UCSD-AML1 (cell line): Measurements from ENCODE around the gene ADCY3.

Source experiments
- DNase-seq: peaks from one replicate; lab custom pipeline; 2025; ENCODE audit not compliant: unreplicated experiment; lab: John Stamatoyannopoulos, UW

Gene ADCY3

DNA sequence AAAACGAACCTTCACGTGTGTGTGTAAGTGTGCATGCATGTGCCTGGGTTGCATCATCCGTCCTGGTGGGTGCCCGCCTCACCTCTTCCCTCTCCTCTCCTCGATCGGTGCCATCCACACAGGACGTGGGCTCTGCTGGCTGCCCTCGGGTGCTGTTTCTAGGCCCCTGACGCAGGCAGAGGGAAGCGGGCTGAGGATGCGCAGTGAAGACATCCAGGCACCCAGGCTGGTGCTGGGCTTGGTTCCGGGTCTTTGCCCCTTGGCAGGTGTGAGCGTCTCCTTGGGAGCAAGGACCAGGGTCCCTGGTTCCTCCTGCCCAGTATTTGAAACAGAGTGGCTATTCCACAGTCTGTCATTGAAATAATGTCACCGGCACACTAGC is 6.2 kb upstream of the ADCY3 start:
- DNase-seq, result no peak

DNA sequence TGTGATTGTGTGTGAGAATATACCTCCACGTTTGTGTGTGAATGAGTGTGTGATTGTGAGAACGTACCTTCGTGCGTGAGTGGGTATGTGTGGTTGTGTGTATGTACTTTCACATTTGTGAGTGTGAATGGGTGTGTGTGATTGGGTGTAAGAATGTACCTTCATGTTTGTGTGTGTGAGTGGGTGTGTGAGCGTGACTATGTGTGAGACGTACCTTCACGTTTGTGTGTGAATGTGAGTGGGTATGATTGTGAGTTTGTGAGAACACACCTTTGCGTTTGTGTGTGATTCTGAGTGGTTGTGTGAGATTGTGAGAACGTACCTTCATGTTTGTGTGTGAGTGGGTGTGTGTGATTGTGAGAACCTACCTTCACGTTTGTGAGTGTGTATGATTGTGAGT is 5.8 kb upstream of the ADCY3 start:
- no peak for DNase-seq

DNA sequence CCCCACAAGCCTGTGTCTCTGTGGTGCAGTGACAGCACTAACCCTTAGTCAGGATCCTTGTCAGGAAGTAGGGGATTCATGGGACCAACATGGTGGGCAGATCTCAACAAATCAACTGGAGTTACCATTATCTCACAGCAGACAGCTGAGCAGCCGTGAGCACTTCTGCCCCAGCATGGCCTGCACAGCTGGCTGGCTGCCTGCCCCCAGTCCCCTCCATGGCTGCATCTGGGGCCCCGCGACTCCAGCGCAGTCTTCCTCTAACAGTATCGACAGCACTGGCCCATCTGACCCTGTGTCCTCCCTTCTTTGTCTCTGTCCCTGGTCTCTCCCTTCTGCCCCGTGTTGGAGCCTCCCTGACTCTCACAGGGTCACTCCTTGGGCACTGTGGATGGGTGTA is 4.7 kb upstream of the ADCY3 start:
- no peak for DNase-seq

DNA sequence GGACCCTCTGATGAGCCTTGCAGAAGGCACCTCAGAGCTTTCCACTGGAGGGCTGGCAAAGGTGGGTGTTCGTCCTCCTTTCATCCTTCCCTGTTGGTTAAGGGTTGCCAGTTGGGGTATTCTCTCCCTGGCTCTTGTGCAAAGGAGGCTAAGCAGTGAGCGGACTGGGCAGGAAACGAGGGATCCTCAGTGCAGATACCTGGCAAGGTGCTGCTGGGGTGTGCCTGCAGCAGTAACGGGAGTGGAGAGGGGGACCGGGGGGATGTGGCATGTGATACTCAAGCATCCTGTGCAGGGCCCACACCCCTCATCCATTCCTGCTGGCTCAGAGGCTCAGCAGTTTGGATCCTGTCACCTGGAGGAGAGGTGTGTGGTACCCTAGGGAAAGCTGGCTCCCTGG is 4.2 kb upstream of the ADCY3 start:
- DNase-seq, result no peak

DNA sequence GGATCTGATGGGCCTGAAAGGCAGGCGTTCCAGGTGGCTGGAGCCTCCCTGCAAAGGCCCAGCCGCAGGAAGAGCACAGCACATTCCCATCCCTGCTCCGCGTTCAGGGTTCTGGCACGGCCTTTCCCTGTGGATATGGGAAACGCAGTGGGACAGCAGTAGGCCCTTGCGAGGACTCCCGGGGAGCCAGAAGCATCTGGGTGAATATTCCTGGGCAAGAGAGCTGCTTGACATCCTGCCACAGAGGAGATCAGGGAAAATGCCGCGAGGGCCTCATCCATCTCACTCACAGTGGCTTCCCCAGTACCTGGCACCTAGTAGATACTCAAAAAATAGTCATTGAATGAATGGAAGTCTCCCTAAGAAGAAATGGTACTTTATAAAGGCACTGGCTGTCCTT is 3.1 kb upstream of the ADCY3 start:
- no peak for DNase-seq

DNA sequence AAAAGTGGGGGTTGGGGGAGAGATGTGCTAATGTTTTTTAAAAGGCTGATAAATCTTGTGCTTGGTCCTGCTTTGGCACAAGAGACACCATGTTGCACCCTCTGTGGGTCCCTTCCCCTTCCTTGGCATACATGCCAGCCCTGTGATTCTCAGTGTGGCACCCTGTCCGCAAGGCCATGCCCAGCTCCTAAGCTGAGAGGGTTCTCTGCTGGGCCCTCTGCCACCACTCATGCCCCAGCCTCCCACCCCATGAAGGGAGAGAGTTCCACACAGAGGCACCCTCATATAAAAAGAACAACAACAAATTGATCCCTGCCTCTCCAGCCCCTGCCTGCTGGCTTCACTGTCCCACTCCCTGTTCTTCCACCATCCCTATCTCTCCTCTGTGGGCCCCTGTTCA is 2.5 kb upstream of the ADCY3 start:
- no peak for DNase-seq

DNA sequence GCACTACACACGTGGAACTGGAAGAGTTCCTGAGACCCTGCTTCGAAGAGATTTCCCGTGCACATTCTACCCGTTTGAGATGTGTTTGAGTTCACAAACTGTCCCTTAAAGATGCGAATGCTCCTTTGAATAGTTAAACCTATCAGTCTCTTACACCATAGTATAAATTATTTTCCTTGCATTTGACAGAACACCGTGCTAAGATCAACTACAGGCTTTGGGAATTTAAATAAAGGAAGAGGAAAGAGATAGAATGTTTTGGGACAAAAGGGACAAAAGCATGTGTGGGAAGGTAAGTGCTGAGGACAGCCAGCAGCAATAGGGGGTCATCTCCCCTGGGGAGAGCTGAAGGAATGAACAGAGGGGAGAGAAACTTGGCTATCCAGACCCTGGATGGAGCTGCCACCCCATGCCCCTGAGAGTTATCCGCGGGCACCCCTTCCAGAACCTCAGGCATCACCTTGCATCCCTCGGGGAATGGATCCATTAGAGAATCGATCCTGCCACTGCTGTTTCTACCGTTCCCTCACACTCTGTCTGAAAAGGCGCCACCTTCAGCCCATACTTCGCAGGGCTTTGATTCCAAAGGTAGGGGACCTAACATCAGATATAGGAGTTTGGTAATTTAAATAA is 888 bp upstream of the ADCY3 start:
- peak; percentile 36 for DNase-seq

DNA sequence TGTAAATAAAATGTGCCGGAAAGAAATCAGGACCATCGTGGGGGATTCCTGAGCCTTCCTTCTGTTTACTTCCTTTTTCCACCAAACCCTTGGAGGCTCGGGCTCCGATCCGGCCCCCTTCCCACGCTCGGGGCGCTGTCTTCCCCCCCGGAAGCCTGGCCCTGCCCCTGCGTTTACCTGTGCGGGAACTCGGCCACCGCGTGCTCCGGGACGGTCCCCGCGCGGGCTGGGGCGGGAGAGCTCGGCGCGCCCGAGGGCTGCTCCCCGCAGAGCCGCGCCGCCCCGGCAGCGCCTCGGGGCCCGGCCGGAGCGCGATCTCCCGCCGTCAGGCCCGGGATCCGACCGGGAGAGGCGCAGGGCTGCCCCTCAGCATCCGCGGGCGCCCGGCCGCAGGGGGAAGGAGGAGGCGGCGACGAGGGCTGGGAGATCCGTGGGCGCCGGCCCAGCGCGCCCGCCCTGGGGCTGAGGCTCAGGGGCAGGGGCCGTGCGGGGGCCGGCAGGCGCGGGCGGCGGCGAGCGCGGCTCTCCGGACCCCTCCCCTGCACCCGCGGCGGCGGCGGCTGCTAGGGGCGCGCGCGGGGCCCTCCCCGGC is 435 bp downstream of the ADCY3 start:
- DNase-seq, result no peak

DNA sequence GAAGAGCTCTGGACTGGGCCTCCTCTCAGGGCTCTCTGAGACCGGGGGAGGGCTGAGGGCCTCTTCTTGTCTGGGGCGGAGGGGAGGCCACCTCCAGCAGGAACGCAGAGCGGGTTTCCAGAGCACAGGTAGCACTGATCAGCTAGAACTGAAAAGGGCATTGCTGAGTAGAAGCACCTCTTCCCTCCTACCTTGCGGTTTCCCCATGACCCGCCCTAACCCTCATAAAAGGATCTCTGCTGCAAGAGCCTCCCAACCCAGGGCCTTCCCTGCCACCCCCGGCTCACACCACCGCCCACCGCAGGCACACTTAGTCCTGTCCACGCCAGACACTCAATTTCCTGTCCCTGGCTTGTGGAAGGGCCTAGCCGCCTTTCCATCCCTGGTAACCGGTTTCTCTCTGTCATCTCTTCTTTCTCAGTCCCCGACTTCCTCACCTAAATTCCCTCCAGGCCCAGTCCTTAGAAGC is 966 bp downstream of the ADCY3 start:
- peak; percentile 28 for DNase-seq

DNA sequence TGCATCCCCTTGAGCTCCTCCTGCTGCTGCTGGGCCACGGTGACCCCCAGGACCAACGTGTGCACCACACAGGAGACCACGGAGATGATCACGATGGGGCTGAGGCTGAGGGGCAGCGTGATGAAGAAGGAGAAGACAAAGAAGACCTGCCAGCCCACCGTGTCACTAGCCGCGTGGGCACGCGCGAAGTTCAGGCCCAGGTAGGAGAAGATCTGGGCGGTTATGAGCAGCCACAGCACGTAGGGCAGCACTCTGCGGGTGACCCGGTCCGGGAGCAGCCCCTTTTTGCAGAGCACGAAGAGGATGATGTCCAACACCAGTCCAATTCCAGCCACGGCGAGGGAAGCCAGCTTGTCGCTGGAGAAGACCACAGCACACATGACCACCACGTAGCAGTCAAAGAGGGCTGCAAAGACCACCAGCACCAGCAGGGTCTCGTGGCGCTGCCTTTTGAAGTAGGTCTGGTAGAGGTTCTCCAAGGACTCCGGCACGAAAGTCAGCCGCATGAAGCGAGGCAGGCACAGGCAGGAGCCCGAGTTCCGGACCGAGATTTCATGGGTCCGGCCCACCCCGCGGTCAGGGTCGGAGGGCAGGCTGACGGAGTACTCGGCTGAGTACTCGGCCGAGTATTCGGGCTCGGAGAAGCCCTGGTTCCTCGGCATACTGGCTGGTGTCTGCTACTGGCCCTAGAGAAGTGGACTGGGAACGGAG is 1.6 kb downstream of the ADCY3 start:
- no peak for DNase-seq

DNA sequence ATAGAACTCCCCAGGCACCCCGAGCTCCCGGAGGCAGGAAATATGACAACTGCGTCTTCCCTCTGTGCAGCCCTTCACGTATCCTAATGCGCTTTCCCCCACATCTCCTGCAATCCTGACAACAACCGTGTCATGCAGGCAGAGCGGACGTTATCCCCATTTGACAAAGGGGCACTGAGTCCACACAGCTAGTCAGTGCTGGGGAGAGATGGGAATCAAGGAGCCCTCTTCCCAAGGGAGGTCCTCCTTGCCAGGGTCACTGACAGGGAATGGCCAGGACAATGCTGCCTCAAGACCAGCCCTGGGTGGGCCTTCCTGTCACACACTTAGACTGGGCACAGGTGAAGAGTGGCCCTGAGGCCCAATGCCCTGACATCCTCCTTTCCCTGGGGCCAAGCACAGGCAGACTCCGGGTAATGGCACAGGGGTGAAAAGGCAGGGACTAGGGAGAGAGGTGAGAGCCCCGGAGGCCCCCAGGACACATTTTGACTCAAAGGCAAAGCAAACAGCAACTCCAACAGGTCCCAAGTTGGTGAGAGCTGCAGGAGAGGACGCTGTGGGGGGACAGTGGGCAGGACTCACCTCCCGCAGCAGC is 2.2 kb downstream of the ADCY3 start:
- no peak for DNase-seq

DNA sequence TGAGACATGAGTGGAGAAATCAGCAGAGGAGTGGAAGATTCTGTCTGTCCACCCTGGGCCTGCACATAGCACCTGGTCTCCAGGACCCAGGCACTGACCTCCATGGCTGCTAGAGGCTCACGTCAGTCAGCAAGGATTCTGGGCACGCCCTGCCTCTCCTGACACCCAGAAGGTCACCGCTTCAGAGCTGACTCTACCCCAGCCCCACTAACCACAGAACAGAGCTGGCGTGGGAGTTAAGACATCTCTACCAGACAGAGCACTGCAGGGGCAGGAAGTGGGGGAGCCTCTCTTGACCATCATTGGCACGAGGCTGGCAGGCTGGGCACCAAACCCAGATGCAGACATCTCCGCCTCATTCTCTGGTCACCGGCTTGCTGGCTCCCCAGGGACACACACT is 3.0 kb downstream of the ADCY3 start:
- DNase-seq, result no peak

DNA sequence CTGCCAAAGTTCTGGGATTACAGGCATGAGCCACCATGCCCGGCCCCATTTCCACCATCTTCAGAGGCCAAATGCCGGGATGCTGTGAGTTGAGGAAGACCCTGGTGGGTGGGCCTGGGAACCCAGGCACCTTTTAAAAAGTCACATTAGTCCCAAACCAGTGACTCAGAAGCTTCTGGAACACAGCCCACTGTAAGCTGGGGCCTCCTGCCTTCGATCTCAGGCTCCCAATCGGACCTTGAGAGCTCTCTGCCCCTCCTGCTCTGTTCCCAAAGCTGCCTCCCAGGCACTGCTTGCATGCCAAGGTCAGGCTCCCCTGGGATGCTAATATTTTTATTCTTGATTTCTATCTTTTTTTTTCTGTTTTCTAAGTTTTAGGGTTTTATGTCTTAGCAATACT is 4.2 kb downstream of the ADCY3 start:
- DNase-seq, result no peak

DNA sequence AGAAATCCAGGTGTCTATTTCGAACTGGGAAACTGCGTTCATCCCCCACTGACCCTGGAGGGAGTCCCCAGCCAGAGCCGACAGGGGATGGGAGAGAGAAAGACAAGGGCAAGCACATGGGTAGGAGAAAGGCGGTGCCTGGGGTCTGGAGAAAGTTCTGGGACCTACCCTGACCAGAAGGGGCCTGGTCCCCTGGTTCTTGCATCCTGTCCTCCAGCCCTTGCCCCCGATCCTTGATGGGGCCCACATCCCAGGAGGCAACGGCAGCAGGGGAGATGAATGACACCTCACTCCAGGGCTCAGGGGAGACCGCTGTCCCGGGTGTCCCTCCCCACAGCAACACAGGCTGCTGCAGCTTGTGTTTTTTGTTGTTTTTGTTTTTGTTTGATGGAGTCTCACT is 4.9 kb downstream of the ADCY3 start:
- no peak for DNase-seq

DNA sequence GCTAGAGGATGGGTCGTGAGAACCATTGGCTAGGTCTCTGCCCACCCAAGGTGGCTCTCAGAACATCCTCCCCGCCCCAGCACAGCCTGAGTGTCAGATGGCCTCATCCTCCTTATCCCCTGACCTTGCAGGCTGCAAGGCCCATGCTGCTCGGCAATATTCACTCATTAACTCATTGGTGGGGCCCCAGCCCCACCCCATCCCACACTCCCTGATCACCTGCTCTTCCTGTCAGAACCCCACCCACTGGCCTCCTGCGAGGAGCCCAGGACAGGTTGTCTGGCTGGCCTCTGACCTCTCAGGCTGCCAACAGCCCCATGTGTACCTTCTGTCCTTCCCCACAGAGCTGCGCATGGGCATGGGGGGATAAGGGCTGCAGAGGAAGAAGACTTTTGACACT is 5.3 kb downstream of the ADCY3 start:
- no peak for DNase-seq

DNA sequence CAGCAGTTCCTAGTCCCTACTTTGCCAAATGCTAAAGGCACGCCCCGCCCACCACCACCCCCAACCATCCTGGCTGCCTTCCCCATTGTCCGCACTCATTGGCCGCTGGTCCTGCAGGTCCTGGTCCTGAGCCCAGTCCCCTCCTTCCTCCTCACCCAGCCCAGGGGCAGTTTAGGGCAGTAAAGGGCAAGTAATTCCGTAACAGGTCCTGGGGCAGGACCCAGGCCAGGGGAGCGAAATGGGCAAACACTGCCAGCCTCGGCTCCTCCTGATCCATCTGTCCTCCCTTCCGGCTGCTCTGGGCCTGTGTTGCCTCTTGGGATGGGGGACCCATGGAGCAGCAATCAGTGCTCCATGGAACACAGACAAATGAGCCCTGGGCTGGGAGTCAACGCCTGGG is 6.1 kb downstream of the ADCY3 start:
- DNase-seq, result no peak

DNA sequence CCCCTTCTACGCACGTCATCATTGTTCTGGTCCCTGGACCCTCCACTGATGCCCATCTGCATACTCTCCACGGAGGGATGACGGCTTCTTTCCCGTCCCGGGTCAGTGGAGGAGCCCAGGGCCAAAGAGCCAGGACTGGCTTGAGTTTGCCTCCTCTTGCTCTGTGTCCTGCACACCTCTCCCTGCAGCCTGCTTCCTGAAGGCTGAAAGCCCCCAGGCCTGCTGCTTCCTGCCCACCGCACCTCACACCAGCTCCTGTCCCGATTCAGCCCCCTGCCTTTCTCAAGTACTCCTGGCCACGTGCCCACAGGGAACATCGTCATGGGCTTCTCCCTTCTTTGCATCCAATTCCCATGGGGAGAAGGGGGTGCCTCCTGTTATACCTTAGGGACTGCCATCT is 7.1 kb downstream of the ADCY3 start:
- no peak for DNase-seq

DNA sequence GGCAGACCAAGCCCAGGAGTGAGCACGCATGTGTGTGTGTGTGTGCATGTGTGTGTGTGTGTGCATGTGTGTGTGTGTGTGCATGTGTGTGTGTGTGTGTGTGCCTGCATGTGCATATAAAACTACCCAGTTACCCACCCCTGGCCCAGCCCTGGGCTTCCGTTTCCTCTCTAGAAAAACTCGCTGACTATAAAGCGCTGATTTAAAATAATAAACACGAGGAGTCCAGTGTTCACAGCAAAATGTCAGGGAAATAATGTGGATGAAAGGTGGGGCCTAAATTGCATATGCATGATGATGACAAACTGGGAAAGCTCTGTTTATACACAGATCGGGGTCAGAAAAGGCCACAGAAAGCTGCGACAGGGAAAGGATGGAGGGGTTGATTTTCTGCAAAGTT is 7.5 kb downstream of the ADCY3 start:
- DNase-seq, result no peak

DNA sequence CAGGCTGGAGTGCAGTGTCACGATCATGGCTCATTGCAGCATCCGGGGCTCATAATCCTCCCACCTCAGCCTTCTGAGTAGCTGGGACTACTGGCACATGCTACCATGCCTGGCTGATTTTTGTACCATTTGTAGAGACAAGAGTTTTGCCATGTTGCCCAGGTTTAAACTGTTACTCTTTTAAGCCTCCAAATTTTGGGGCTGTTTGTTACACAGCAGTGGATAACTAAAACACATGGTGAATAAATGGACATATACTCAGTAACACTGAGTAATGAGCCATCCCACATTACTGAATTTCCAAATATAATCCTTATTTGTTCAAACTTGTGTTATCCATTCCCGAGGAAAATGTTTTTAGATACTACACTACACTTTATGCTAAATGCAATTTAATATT is 9.8 kb downstream of the ADCY3 start:
- no peak for DNase-seq

DNA sequence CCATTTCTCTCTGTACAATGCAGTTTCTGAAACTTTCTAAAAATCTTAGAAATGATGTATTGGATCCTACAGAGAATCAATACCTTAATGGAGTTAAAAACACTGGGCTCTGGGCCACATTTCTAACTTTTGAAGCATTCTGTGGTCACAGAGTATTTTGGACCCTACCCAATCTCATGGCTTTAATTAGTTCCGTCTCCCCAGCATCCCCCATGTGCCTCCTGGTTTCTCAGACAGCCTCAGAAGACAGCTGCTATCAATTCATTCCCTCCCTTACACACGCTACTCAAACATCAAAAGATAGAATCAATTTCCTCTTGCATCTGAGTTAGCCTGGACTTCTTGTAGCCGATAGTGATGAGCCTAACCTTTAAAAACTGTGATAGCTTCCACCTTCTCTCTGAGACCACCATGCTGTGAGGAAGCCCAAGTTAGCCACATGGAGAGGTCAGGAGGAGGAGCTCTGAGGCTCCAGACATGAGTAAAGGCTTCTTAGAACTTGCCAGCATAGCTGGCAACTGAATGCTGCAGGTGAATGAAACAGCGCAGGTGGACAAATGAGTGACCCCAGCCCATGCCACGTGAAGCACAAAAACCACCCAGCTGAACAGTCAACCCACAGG is 10.4 kb downstream of the ADCY3 start:
- DNase-seq, result no peak

DNA sequence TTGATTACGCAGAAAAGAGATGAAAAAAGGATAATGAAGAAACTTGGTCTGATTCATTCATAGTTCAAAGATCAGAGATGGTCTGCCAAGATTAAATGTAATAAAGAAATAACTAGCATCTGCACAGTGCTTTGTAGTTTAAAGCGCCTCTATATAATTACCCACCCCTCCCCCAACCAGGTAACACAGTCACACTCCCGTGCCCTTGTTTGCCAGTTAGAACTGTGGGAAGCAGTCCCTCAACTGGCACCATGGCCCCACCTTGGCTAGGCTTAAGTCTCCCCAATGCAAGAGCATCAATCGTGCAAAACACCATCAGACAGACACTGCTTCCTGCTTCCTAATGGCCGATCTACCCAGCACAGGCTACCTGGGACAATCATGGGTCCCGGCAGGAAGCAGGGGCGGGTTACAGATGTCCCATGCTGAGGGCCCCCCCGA is 11.6 kb downstream of the ADCY3 start:
- no peak for DNase-seq

DNA sequence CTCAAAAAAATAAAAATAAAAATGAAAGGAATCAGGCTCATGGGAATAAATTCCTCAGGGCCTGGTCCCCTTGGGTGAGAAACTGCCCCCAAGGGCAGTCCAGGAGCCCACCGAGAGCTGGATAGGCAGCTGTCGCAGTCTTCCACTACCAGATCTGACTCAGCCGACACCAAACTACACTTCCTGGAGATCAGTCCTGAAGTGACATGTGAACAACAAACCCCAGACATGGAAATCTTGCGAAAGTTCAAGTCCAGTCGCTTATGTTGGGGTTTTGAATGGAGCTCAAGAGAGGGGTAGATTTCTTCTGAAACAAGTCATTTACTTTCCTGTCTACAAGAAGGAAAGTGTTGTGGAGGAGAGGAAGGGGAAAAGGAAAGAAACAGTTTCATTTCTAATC is 12.9 kb downstream of the ADCY3 start:
- no peak for DNase-seq
